HG03064 (cell line): ENCODE results near the gene SERTAD2.

Experiments
- ATAC-seq: cut with Tn5 transposase; IDR thresholded peaks from one replicate; pipeline ENCODE4 v1.9.1; 2021; ENCODE audit warnings: low read depth; ENCODE audit not compliant: unreplicated experiment

SERTAD2 gene

GRCh38 chr2:64650296-64650695, 3.4 kb downstream of the SERTAD2 start:
- no peak for ATAC-seq

- no peak for ATAC-seq
These were observed 4.1 kb downstream of the SERTAD2 start for GRCh38 chr2:64649626-64650025.

- no peak for ATAC-seq
These were observed 4.7 kb downstream of the SERTAD2 start for GRCh38 chr2:64649013-64649484.

- ATAC-seq = no peak
These were observed 7.5 kb downstream of the SERTAD2 start for GRCh38 chr2:64646007-64646880.

- peak; percentile 43 for ATAC-seq
These were observed 9.0 kb downstream of the SERTAD2 start for GRCh38 chr2:64644458-64645382.

- ATAC-seq = no peak
These were observed 9.8 kb downstream of the SERTAD2 start for GRCh38 chr2:64643838-64644457.

- ATAC-seq = no peak
These were observed 12.1 kb downstream of the SERTAD2 start for GRCh38 chr2:64641599-64641998.

GRCh38 chr2:64640153-64641044, 13.3 kb downstream of the SERTAD2 start:
- no peak for ATAC-seq

GRCh38 chr2:64639691-64640090, 14.0 kb downstream of the SERTAD2 start:
- no peak for ATAC-seq

GRCh38 chr2:64638502-64639120, 15.1 kb downstream of the SERTAD2 start:
- no peak for ATAC-seq

GRCh38 chr2:64637931-64638330, 15.8 kb downstream of the SERTAD2 start:
- ATAC-seq = no peak

- peak; percentile 44 for ATAC-seq
These were observed 16.6 kb downstream of the SERTAD2 start for GRCh38 chr2:64637000-64637635.

GRCh38 chr2:64635976-64636911, 17.5 kb downstream of the SERTAD2 start:
- ATAC-seq = peak; percentile 58

- no peak for ATAC-seq
These were observed 19.1 kb downstream of the SERTAD2 start for GRCh38 chr2:64634345-64635267.

- no peak for ATAC-seq
These were observed 20.6 kb downstream of the SERTAD2 start for GRCh38 chr2:64632835-64633819.

- ATAC-seq = no peak
These were observed 21.9 kb downstream of the SERTAD2 start for GRCh38 chr2:64631771-64632170.
